Measurements from ENCODE around the gene SOAT2. TPM values are rescaled to one million over a fixed set of nuclear protein-coding genes. Genes with fewer than 3 reads are reported as not detected.

The SOAT2 gene
- total and polyA plus RNA-seq, 7 experiments from 2014 or later = 0.31 to 0.69 (median 0.46) TPM; not detected in 2

- Histone ChIP-seq H3K36me3 (ENCODE audit: control insufficient read depth in 2 of 3, insufficient read depth in 3 of 3, low read length in 3 of 3) (no peaks in the 10 kb centered on the region), H3K4me3 (ENCODE audit: low read length) (peak overlapping the region; percentile 49), H3K9me3 (ENCODE audit: control insufficient read depth in 2 of 3, low read length in 3 of 3) (no peaks in the 10 kb centered on the region), H3K27me3 (ENCODE audit: control insufficient read depth in 2 of 2, insufficient read depth in 2 of 2, low read length in 2 of 2) (no peaks in the 10 kb centered on the region), H3K4me1 (ENCODE audit: control insufficient read depth in 2 of 2, insufficient read depth in 2 of 2, low read length in 2 of 2) (peaks cover 22 to 26% of the 10 kb centered on the region in 2 donors), H3K27ac (ENCODE audit: low read depth, low read length) (peak overlapping the region; percentile 49)
- Mint-ChIP-seq H3K9me3 (no peaks in the 10 kb centered on the region), H3K4me3 (peak overlapping the region; percentile 73 to 93 (median 82)), H3K4me1 (peaks cover 23 to 33% (median 31%) of the 10 kb centered on the region in 7 donors), H3K27me3 (peaks cover 0 to 42% (median 0%) of the 10 kb centered on the region in 5 donors), H3K27ac (peak overlapping the region in 5 of 9 donors; percentile 10 to 82 (median 25)), H3K36me3 (no peaks in the 10 kb centered on the region)
- ATAC-seq = no peak
- CTCF ChIA-PET = interaction anchor here (1.2 to 4.1 kb wide), 4 partner anchors 11 to 248 kb away, joined by 5 to 100 read pairs (median 22); partner anchors contain the start of gene SPRYD3
- intact Hi-C loops (cut with micrococcal nuclease) = loop anchor here (5.0 kb wide), 2 partner anchors 45 to 190 kb away; partner anchors contain the start of gene TNS2 (in 1 of the 2)
- POLR2A ChIA-PET = interaction anchor here (0.6 to 3.6 kb wide), 4 partner anchors 18 to 82 kb away, joined by 3 to 35 read pairs (median 12); partner anchors contain the start of gene SPRYD3
- DNase-seq = no peak
These were observed 6.1 kb upstream of the SOAT2 start for GRCh38 chr12:53097207-53097563.

GRCh38 chr12:53097564-53098353, 5.5 kb upstream of the SOAT2 start, which contains the start of gene IGFBP6:
IGFBP6 (plus strand) TSS chr12:53097667; CDS start chr12:53097718, 51 bp downstream.
- Mint-ChIP-seq H3K36me3 (no peaks in the 10 kb centered on the region), H3K9me3 (no peaks in the 10 kb centered on the region), H3K4me1 (peaks cover 27 to 38% (median 36%) of the 10 kb centered on the region in 7 donors), H3K4me3 (peak within 1 kb of the TSS; percentile 80 to 93 (median 86)), H3K27ac (peak within 1 kb of the TSS in 8 of 9 donors; percentile 61 to 82 (median 69)), H3K27me3 (peaks cover 0 to 41% (median 0%) of the 10 kb centered on the region in 5 donors)
- no peaks in the 10 kb centered on the region for H3K27me3 ChIP-seq (ENCODE audit: control insufficient read depth in 2 of 2, insufficient read depth in 2 of 2, low read length in 2 of 2)
- POLR2A ChIA-PET = interaction anchor here (0.8 to 3.6 kb wide), 4 partner anchors 13 to 43 kb away, joined by 3 to 35 read pairs (median 12); partner anchors contain the start of gene SPRYD3
- H3K4me1 ChIP-seq (ENCODE audit: control insufficient read depth in 2 of 2, insufficient read depth in 2 of 2, low read length in 2 of 2) = peaks cover 28 to 32% of the 10 kb centered on the region in 2 donors
- H3K36me3 ChIP-seq (ENCODE audit: control insufficient read depth in 2 of 3, insufficient read depth in 3 of 3, low read length in 3 of 3) = no peaks in the 10 kb centered on the region
- intact Hi-C loops (cut with micrococcal nuclease) = loop anchor here (5.0 kb wide), 2 partner anchors 45 to 190 kb away; partner anchors contain the start of gene TNS2 (in 1 of the 2)
- H3K4me3 ChIP-seq (ENCODE audit: low read length) = peak within 1 kb of the TSS; percentile 49
- ATAC-seq = peak; percentile 60
- no peaks in the 10 kb centered on the region for H3K9me3 ChIP-seq (ENCODE audit: control insufficient read depth in 2 of 3, low read length in 3 of 3)
- peak; percentile 35 to 70 (median 52) for DNase-seq
- peak within 1 kb of the TSS; percentile 49 for H3K27ac ChIP-seq (ENCODE audit: low read depth, low read length)
- CTCF ChIA-PET = interaction anchor here (0.7 to 4.1 kb wide), 7 partner anchors 10 to 247 kb away, joined by 3 to 100 read pairs (median 11); partner anchors contain the start of gene SPRYD3

- peak overlapping the region; percentile 49 for H3K4me3 ChIP-seq (ENCODE audit: low read length)
- intact Hi-C loops (cut with micrococcal nuclease) = loop anchor here (5.0 kb wide), 2 partner anchors 46 to 189 kb away; partner anchors contain the start of gene TNS2 (in 1 of the 2)
- H3K27ac ChIP-seq (ENCODE audit: low read depth, low read length) = no peak overlapping the region
- no peaks in the 10 kb centered on the region for H3K9me3 ChIP-seq (ENCODE audit: control insufficient read depth in 2 of 3, low read length in 3 of 3)
- H3K9me3 Mint-ChIP-seq = no peaks in the 10 kb centered on the region
- ATAC-seq (no peak), DNase-seq (peak in 1 of 9 donors; percentile 8)
- peak overlapping the region; percentile 80 to 93 (median 85) for H3K4me3 Mint-ChIP-seq
- peak overlapping the region in 8 of 9 donors; percentile 43 to 76 (median 68) for H3K27ac Mint-ChIP-seq
- H3K27me3 Mint-ChIP-seq = peaks cover 0 to 38% (median 0%) of the 10 kb centered on the region in 5 donors
- CTCF ChIA-PET = interaction anchor here (0.7 to 4.1 kb wide), 10 partner anchors 11 to 254 kb away, joined by 3 to 100 read pairs (median 5); partner anchors contain the start of gene SPRYD3
- no peaks in the 10 kb centered on the region for H3K36me3 Mint-ChIP-seq
- POLR2A ChIA-PET = interaction anchor here (0.9 to 3.6 kb wide), 5 partner anchors 8 to 51 kb away, joined by 3 to 35 read pairs (median 5); partner anchors contain the start of gene SPRYD3
- H3K36me3 ChIP-seq (ENCODE audit: control insufficient read depth in 2 of 3, insufficient read depth in 3 of 3, low read length in 3 of 3) = no peaks in the 10 kb centered on the region
- peaks cover 34 to 45% (median 43%) of the 10 kb centered on the region in 7 donors for H3K4me1 Mint-ChIP-seq
- no peaks in the 10 kb centered on the region for H3K27me3 ChIP-seq (ENCODE audit: control insufficient read depth in 2 of 2, insufficient read depth in 2 of 2, low read length in 2 of 2)
- H3K4me1 ChIP-seq (ENCODE audit: control insufficient read depth in 2 of 2, insufficient read depth in 2 of 2, low read length in 2 of 2) = peaks cover 35 to 39% of the 10 kb centered on the region in 2 donors
These were observed 4.8 kb upstream of the SOAT2 start for GRCh38 chr12:53098354-53098981.

GRCh38 chr12:53099071-53099882, 4.0 kb upstream of the SOAT2 start:
- H3K27me3 ChIP-seq (ENCODE audit: control insufficient read depth in 2 of 2, insufficient read depth in 2 of 2, low read length in 2 of 2) = no peaks in the 10 kb centered on the region
- H3K27ac Mint-ChIP-seq = peak overlapping the region in 6 of 9 donors; percentile 8 to 73 (median 33)
- CTCF ChIA-PET = interaction anchor here (0.6 to 4.1 kb wide), 10 partner anchors 15 to 415 kb away, joined by 3 to 100 read pairs (median 4); partner anchors contain the start of gene SPRYD3
- H3K4me1 Mint-ChIP-seq = peaks cover 42 to 53% (median 50%) of the 10 kb centered on the region in 7 donors
- ATAC-seq (peak; percentile 88), DNase-seq (peak; percentile 73 to 89 (median 85))
- POLR2A ChIA-PET = interaction anchor here (0.7 to 3.6 kb wide), 6 partner anchors 9 to 52 kb away, joined by 3 to 35 read pairs (median 4); partner anchors contain the start of gene SPRYD3
- no peaks in the 10 kb centered on the region for H3K36me3 Mint-ChIP-seq
- intact Hi-C loops (cut with micrococcal nuclease) = loop anchor here (1.0 to 5.0 kb wide), 6 partner anchors 20 to 188 kb away; partner anchors contain the start of genes SPRYD3 (in 2 of the 2) and TNS2 (in 1 of the 2)
- H3K4me3 ChIP-seq (ENCODE audit: low read length) = no peak overlapping the region
- H3K27me3 Mint-ChIP-seq = peaks cover 0 to 36% (median 0%) of the 10 kb centered on the region in 5 donors
- H3K36me3 ChIP-seq (ENCODE audit: control insufficient read depth in 2 of 3, insufficient read depth in 3 of 3, low read length in 3 of 3) = no peaks in the 10 kb centered on the region
- H3K4me3 Mint-ChIP-seq = peak overlapping the region; percentile 43 to 88 (median 80)
- no peak overlapping the region for H3K27ac ChIP-seq (ENCODE audit: low read depth, low read length)
- no peaks in the 10 kb centered on the region for H3K9me3 Mint-ChIP-seq
- H3K9me3 ChIP-seq (ENCODE audit: control insufficient read depth in 2 of 3, low read length in 3 of 3) = no peaks in the 10 kb centered on the region
- peaks cover 41 to 47% of the 10 kb centered on the region in 2 donors for H3K4me1 ChIP-seq (ENCODE audit: control insufficient read depth in 2 of 2, insufficient read depth in 2 of 2, low read length in 2 of 2)

- no peak for ATAC-seq
- DNase-seq = no peak
- H3K27ac ChIP-seq (ENCODE audit: low read depth, low read length) = no peak overlapping the region
- peaks cover 44 to 56% (median 51%) of the 10 kb centered on the region in 7 donors for H3K4me1 Mint-ChIP-seq
- no peaks in the 10 kb centered on the region for H3K9me3 ChIP-seq (ENCODE audit: control insufficient read depth in 2 of 3, low read length in 3 of 3)
- H3K27me3 ChIP-seq (ENCODE audit: control insufficient read depth in 2 of 2, insufficient read depth in 2 of 2, low read length in 2 of 2) = no peaks in the 10 kb centered on the region
- POLR2A ChIA-PET = interaction anchor here (0.5 to 3.7 kb wide), 4 partner anchors 21 to 969 kb away, joined by 3 to 35 read pairs (median 22); partner anchors contain the start of gene SPRYD3
- H3K27ac Mint-ChIP-seq = peak overlapping the region in 1 of 9 donors; percentile 51
- peaks cover 0 to 30% (median 0%) of the 10 kb centered on the region in 5 donors for H3K27me3 Mint-ChIP-seq
- H3K4me3 Mint-ChIP-seq = no peak overlapping the region
- H3K9me3 Mint-ChIP-seq = no peaks in the 10 kb centered on the region
- H3K4me1 ChIP-seq (ENCODE audit: control insufficient read depth in 2 of 2, insufficient read depth in 2 of 2, low read length in 2 of 2) = peaks cover 41 to 52% of the 10 kb centered on the region in 2 donors
- intact Hi-C loops (cut with micrococcal nuclease) = no loop called here
- no peaks in the 10 kb centered on the region for H3K36me3 ChIP-seq (ENCODE audit: control insufficient read depth in 2 of 3, insufficient read depth in 3 of 3, low read length in 3 of 3)
- no peak overlapping the region for H3K4me3 ChIP-seq (ENCODE audit: low read length)
- H3K36me3 Mint-ChIP-seq = no peaks in the 10 kb centered on the region
- CTCF ChIA-PET = interaction anchor here (2.6 to 4.6 kb wide), 5 partner anchors 22 to 62 kb away, joined by 11 to 100 read pairs (median 38); partner anchors contain the start of gene SPRYD3
These were observed 2.7 kb upstream of the SOAT2 start for GRCh38 chr12:53100466-53101151.

Data from naive thymus-derived CD4-positive, alpha-beta T cell (primary cell).